Astrocyte of the cerebellum (primary cell): ENCODE results near the gene CYTH2.

Experiments
- DNase-seq: peaks from one replicate; pipeline ENCODE4 v3.0.0-alpha.2; 2011; ENCODE audit warnings: low read depth
- H3K4me3 ChIP-seq: 2 replicates; pipeline ENCODE4 v1.5.1; 2011; ENCODE audit warnings: mild to moderate bottlenecking, low read depth, low read length, moderate library complexity
- in situ Hi-C: cut with HindIII; loops from 2 replicates; pipeline ENCODE4 v1.10.0; 2017; ENCODE audit warnings: low sequenced_read_pairs
- TF ChIP-seq, protein P1 (sequence below): IDR thresholded peaks from 2 replicates; pipeline ENCODE4 v1.5.1; 2012; ENCODE audit warnings: low read length, low read depth, moderate library complexity, mild to moderate bottlenecking; ENCODE audit errors: missing control alignments

The CYTH2 gene

DNA sequence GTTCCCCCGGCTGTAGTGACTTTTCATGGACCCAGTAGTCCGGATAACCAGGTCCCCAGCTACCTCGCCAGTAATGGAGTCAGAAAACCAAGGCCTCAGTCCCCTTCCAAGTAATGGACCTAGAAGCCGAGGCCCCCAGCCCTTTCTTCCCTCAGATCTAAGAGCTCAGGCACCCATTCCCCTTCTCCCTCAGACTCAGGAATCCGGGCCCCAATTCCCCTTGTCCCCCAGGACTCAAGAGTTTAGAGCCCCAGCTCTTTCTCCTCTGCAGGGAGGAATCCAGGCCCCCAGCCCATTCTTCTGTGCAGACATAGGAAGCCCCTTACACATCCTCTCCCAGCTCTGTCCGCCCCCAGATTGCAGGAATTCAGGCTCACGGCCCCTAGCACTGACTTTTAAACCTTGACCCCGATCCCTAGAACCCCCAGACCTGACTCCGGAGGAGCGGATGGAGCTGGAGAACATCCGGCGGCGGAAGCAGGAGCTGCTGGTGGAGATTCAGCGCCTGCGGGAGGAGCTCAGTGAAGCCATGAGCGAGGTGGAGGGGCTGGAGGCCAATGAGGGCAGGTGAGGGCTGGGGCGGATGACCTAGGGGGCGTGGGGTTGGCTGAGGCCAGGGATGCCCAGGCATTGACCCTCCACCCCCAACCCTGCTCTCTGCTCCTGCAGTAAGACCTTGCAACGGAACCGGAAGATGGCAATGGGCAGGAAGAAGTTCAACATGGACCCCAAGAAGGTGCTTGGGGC, 938 bp downstream of the CYTH2 start:
- H3K4me3 ChIP-seq, result peak overlapping the region; percentile 94
- TF ChIP-seq, protein P1, sequence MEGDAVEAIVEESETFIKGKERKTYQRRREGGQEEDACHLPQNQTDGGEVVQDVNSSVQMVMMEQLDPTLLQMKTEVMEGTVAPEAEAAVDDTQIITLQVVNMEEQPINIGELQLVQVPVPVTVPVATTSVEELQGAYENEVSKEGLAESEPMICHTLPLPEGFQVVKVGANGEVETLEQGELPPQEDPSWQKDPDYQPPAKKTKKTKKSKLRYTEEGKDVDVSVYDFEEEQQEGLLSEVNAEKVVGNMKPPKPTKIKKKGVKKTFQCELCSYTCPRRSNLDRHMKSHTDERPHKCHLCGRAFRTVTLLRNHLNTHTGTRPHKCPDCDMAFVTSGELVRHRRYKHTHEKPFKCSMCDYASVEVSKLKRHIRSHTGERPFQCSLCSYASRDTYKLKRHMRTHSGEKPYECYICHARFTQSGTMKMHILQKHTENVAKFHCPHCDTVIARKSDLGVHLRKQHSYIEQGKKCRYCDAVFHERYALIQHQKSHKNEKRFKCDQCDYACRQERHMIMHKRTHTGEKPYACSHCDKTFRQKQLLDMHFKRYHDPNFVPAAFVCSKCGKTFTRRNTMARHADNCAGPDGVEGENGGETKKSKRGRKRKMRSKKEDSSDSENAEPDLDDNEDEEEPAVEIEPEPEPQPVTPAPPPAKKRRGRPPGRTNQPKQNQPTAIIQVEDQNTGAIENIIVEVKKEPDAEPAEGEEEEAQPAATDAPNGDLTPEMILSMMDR, result no peak
- in situ Hi-C loops, result no loop called here
- no peak for DNase-seq

DNA sequence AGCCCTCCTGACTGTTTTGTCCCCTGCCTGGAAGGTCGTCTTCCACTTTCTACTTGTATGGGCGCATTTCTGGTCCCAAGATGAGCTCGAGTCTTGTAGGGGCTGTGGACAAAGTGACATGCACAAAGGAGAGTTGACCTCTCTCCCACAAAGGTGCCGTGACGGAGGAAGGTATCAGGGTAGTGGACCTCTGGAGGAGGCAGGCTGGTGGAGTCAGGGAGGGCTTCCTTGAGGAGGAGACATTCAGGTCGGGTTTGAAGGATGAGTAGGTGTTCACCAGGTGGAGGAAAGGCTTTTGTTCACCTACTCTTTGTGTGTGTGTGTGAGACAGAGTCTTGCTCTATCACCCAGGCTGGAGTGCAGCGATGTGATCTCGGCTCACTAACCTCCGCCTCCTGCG, 1.7 kb downstream of the CYTH2 start:
- TF ChIP-seq, protein P1, result no peak
- in situ Hi-C loops, result no loop called here
- H3K4me3 ChIP-seq, result no peak overlapping the region
- no peak for DNase-seq

DNA sequence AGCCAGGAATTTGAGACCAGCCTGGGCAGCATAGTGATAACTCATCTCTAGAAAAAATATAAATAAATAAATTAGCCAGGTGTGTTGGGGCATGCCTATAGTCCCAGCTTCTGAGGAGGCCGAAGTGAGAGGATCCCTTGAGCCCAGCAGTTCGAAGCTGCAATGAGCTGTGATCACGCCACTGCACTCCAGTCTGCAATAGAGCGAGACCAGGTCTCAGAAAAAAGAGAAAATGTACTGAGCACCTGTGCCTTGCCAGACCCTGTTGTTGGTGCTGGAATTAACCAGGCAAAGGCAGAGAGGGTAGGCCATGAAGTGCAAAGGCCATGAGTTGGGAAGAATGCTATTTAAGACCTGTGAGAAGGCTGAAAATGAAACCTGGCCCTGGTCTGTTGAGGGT, 2.7 kb downstream of the CYTH2 start:
- H3K4me3 ChIP-seq, result no peak overlapping the region
- TF ChIP-seq, protein P1, result no peak
- in situ Hi-C loops, result no loop called here
- DNase-seq, result no peak

DNA sequence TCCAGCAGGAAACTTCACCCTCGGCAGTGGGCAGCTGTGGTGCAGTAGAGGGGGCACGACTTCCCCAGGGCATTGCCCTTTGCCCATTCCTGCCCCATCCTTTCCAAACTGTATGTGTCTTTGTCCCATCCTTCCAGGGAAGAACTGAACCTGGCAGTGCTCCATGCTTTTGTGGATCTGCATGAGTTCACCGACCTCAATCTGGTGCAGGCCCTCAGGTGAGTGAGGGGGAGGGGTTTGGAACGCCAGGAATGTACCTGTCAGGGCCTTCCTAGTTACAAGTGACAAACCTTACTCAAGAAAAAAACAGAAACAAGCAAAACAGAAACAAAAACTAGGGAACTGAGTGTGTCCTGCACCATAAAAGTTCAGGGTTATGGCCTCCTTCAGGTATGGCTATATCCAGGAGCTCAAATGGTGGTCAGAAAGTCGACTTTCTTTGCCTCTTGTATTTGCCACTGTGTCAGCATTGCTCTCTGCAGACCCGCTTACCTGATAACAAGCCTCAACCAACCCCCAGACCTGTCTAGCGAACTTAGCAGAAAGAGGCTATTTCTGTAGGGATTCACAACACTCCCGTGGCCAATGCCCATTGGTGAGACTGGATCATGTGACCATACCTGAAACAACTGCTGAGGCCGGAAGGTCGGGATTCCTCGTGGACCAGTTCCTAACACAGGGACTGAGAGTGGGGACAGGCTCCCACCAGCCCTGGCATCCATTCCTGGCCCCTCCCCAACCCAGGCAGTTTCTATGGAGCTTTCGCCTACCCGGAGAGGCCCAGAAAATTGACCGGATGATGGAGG, 4.2 kb downstream of the CYTH2 start:
- no peak for DNase-seq
- H3K4me3 ChIP-seq, result no peak overlapping the region
- TF ChIP-seq, protein P1, result no peak
- in situ Hi-C loops, result no loop called here

DNA sequence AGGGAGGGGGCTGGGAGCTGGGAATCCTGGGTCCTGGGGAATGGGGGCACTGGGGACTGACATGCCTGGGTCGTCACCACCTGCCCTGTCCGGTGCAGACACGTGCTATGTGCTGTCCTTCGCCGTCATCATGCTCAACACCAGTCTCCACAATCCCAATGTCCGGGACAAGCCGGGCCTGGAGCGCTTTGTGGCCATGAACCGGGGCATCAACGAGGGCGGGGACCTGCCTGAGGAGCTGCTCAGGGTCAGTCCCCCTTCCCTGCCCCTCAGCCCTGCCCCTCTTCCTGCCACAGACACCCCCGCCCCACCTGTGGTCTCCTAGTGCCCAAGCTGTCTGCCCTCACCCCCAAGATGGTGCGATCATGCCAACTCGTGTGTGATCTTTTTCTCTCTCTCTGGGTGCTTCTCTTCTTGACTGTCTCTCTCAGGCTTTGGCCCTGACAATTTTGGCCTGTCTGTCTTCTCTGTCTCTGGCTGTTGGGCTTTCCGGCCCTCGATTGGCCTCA, 5.0 kb downstream of the CYTH2 start:
- in situ Hi-C loops, result no loop called here
- TF ChIP-seq, protein P1, result no peak
- DNase-seq, result no peak
- H3K4me3 ChIP-seq, result no peak overlapping the region

DNA sequence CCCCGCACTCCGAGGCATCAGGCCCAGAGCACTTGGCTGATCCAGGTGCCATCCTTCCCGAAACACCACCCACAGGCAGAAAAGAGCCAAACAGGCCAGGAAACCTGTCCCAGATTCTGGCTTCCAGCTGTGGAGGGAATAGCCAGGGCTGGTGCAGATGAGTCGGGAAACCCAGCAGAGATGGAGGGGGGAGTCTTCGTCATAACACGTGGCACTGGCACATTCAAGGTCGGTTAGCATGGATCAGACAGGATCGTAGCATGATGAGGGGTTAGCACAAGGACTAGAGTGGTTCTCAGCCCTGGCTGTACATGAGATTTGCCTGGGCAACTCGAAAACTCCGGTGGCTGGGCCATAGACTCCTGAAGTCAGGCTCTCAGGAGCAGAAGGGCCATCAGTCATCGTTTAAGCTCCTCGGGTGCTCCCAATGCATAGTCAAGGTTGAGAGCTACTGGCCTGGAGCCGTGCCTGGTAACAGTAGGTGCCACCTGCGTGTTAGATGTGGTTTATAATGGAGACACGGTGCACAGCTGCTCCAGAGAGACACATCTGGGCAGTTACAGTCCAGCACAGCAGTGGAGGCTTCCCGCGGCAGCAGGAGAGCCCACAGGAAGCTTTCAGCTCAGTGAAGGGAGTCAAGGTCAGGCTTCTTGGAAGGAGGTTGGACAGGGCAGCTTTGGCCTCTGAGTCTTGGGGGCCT, 6.3 kb downstream of the CYTH2 start:
- H3K4me3 ChIP-seq, result no peak overlapping the region
- no peak for DNase-seq
- TF ChIP-seq, protein P1, result no peak
- in situ Hi-C loops, result no loop called here
